Gastrocnemius medialis (tissue), 4 donors: Measurements from ENCODE around the gene C5. TPM values are rescaled to one million over a fixed set of nuclear protein-coding genes. Genes with fewer than 3 reads are reported as not detected.
A peak's percentile ranks its signal among the peaks of the same experiment; 100 is the strongest.

Experiments
- ATAC-seq, 2 donors: fragments of 150-250 bp; one replicate each; pipeline ENCODE4 v1.9.1; 2016
- DNase-seq, 2 donors: peaks; one replicate each; pipeline ENCODE4 v3.0.0-alpha.2; 2019
- H3K27ac ChIP-seq, 4 donors: fragments of 200-600 bp; sonication (generic); 1 replicate in 1 of 4; 2 replicates in 3 of 4; pipeline ENCODE4 v1.5.1; 2016 to 2018; ENCODE audit warnings: mild to moderate bottlenecking in 2 of 4, moderate library complexity in 1 of 4
- H3K27me3 ChIP-seq, 3 donors: fragments of 200-600 bp; sonication (generic) in 2 of 3; 1 replicate in 1 of 3; 2 replicates in 2 of 3; pipeline versions ENCODE4 v1.5.1 to v1.6.0; 2016 to 2019; ENCODE audit warnings: mild to moderate bottlenecking in 1 of 3, moderate library complexity in 1 of 3
- H3K36me3 ChIP-seq, 2 donors: fragments of 200-600 bp; sonication (generic) in 1 of 2; one replicate each; pipeline ENCODE4 v1.5.1; 2017 to 2018
- H3K4me1 ChIP-seq, 2 donors: fragments of 200-600 bp; sonication (generic) in 1 of 2; one replicate each; pipeline ENCODE4 v1.5.1; 2016 to 2017; ENCODE audit warnings: mild to moderate bottlenecking in 2 of 2
- H3K4me3 ChIP-seq, 4 donors: fragments of 200-600 bp; sonication (generic) in 3 of 4; 1 replicate in 1 of 4; 2 replicates in 3 of 4; pipeline ENCODE4 v1.5.1; 2016 to 2019; ENCODE audit warnings: mild to moderate bottlenecking in 2 of 4
- H3K9me3 ChIP-seq, 3 donors: fragments of 200-600 bp; sonication (generic) in 2 of 3; 1 replicate in 1 of 3; 2 replicates in 2 of 3; pipeline ENCODE4 v1.5.1; 2016 to 2019
- CTCF ChIP-seq, 5 experiments: fragments of 450-650 bp in 3 of 5; fragments of 200-600 bp in 2 of 5; sonication (generic) in 2 of 5; IDR thresholded peaks in 4 of 5; conservative IDR thresholded peaks in 1 of 5; 1 replicate in 4 of 5; 2 replicates in 1 of 5; pipeline ENCODE4 v1.5.1; 2016 to 2019; ENCODE audit warnings: antibody characterized with exemption in 5 of 5, mild to moderate bottlenecking in 3 of 5, moderate library complexity in 3 of 5
- POLR2A ChIP-seq, 2 donors: fragments of 450-650 bp; IDR thresholded peaks; one replicate each; pipeline ENCODE4 v1.6.1; 2017; ENCODE audit warnings: antibody characterized with exemption in 2 of 2, mild to moderate bottlenecking in 2 of 2, moderate library complexity in 2 of 2
- in situ Hi-C, 4 donors: fragments of 200-750 bp; cut with MboI; loops; one replicate each; pipeline versions ENCODE4 v1.15.0 to v1.8.0; 2017; ENCODE audit warnings: low sequenced_read_pairs in 4 of 4
- intact Hi-C: fragments of 100-400 bp; cut with DNase I; formaldehyde crosslinking; loops from one replicate; pipeline ENCODE4 v1.15.1; 2023; ENCODE audit warnings: low total_unique reads
- total RNA-seq, 4 donors: library from RNA; depleted of rRNA; stranded (reverse); fragments of >200 nt; gene quantifications; one replicate each; pipeline versions ENCODE4 v1.1.0 to v1.2.3, GENCODE V29; 2016

C5 gene
- total RNA-seq, 4 donors from 2014 or later = 0.22 to 3.9 (median 1.8) TPM

DNA sequence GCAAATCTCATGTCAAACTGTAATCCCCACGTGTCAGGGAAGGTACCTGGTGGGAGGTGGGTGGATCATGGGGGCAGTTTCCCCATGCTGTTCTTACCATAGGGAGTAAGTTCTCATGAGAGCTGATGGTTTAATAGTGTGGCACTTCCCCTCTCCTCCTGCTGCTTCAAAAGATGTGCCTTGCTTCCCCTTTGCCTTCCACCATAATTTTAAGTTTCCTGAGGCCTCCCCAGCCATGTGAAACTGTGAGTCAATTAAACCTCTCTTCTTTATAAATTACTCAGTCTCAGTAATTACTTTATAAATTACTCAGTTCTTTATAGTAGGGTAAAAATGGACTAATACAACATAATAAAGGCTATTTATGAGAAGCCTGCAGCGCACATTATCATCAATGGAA is 17.6 kb upstream of the C5 start:
- no peak for ATAC-seq
- no peak for DNase-seq
- TF ChIP-seq CTCF (IDR thresholded peaks at IDR 0.05 in 4 of 5, conservative IDR thresholded peaks at IDR 0.05 in 1 of 5) (no peak), POLR2A (IDR thresholded peaks at IDR 0.05) (no peak)
- H3K27me3 ChIP-seq = peaks cover 10 to 28% (median 14%) of the 10 kb centered on the region in 3 donors
- no peaks in the 10 kb centered on the region for H3K4me1 ChIP-seq
- H3K9me3 ChIP-seq = no peaks in the 10 kb centered on the region
- H3K4me3 ChIP-seq = no peak overlapping the region
- intact Hi-C loops = no loop called here
- in situ Hi-C loops = loop anchor here (10.0 to 25.0 kb wide), 3 partner anchors 83 to 313 kb away; no protein-coding TSS in a partner anchor
- no peaks in the 10 kb centered on the region for H3K36me3 ChIP-seq
- H3K27ac ChIP-seq = no peak overlapping the region

DNA sequence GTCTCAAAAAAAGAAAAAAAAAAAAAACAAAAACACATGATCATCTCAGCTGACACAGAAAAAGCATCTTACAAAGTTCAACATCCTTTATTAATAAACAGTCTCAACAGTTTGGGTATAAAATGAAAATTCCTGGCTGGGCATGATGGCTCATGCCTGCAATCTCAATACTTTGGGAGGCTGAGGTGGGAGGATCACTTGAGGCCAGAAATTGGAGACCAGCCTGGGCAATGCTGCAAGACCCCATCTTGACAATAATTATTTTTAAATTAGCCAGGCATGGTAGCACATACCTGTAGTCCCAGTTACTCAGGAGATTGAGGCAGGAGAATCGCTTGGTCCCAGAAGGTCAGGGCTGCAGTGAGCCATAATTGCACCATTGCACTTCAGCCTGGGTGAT is 16.8 kb upstream of the C5 start:
- TF ChIP-seq CTCF (IDR thresholded peaks at IDR 0.05 in 4 of 5, conservative IDR thresholded peaks at IDR 0.05 in 1 of 5) (no peak), POLR2A (IDR thresholded peaks at IDR 0.05) (no peak)
- H3K27ac ChIP-seq = no peak overlapping the region
- in situ Hi-C loops = loop anchor here (10.0 to 25.0 kb wide), 3 partner anchors 82 to 312 kb away; no protein-coding TSS in a partner anchor
- DNase-seq (no peak), ATAC-seq (no peak)
- intact Hi-C loops = no loop called here
- H3K36me3 ChIP-seq = no peaks in the 10 kb centered on the region
- peaks cover 7 to 20% (median 10%) of the 10 kb centered on the region in 3 donors for H3K27me3 ChIP-seq
- no peaks in the 10 kb centered on the region for H3K4me1 ChIP-seq
- H3K9me3 ChIP-seq = no peaks in the 10 kb centered on the region
- H3K4me3 ChIP-seq = no peak overlapping the region

- Histone ChIP-seq H3K27ac (no peak overlapping the region), H3K36me3 (no peaks in the 10 kb centered on the region), H3K27me3 (no peaks in the 10 kb centered on the region), H3K9me3 (no peaks in the 10 kb centered on the region), H3K4me1 (no peaks in the 10 kb centered on the region), H3K4me3 (no peak overlapping the region)
- peak; percentile 50 to 76 (median 73) for TF ChIP-seq CTCF (IDR thresholded peaks at IDR 0.05 in 4 of 5, conservative IDR thresholded peaks at IDR 0.05 in 1 of 5)
- TF ChIP-seq POLR2A (IDR thresholded peaks at IDR 0.05) = no peak
- ATAC-seq (peak; percentile 42 to 44), DNase-seq (no peak)
- in situ Hi-C loops = loop anchor here (5.0 to 25.0 kb wide), 5 partner anchors 73 to 305 kb away; no protein-coding TSS in a partner anchor
- intact Hi-C loops = loop anchor here (1.0 to 10.0 kb wide), 3 partner anchors 75 to 435 kb away; no protein-coding TSS in a partner anchor
These were observed 10.0 kb upstream of the C5 start for GRCh38 chr9:121059998-121060636.

DNA sequence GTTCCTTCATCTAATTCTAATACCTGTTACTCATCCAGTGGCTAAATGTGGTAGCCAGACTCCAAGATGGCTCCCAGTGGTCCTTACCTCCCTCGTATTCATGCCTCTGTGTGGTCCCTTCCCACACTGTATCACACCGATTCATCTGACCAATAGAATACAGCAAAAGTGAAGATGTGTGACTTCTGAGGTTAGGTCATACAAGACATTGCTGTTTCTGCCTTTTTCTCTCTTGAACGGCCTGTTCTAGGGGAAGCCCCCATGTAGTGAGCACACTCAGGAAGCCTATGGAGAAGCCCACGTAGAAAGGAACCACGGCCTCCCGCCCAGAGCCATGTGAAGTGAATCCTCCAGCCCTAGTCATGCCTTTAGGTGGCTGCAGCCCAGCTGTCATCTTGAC is 9.4 kb upstream of the C5 start:
- no peak for TF ChIP-seq CTCF (IDR thresholded peaks at IDR 0.05 in 4 of 5, conservative IDR thresholded peaks at IDR 0.05 in 1 of 5)
- no peak for TF ChIP-seq POLR2A (IDR thresholded peaks at IDR 0.05)
- Histone ChIP-seq H3K27ac (no peak overlapping the region), H3K4me3 (no peak overlapping the region), H3K4me1 (no peaks in the 10 kb centered on the region), H3K27me3 (no peaks in the 10 kb centered on the region), H3K9me3 (no peaks in the 10 kb centered on the region), H3K36me3 (no peaks in the 10 kb centered on the region)
- intact Hi-C loops (loop anchor here (10.0 kb wide), 1 partner anchor 435 kb away; no protein-coding TSS in a partner anchor), in situ Hi-C loops (loop anchor here in 1 of 4 donors (25.0 kb wide), 1 partner anchor 197 kb away; no protein-coding TSS in a partner anchor)
- no peak for DNase-seq
- no peak for ATAC-seq
